Upper lobe of left lung (tissue), 4 donors: ENCODE results near the gene EYS.
"Not testable (repeated sequence)": the region's sequence is repeated elsewhere in the genome, so short reads cannot be mapped to it uniquely, and the experiment has no call there.

Experiments
- CTCF ChIP-seq, 6 experiments: fragments of 450-650 bp in 4 of 6; fragments of 200-600 bp in 2 of 6; sonication (generic) in 2 of 6; IDR thresholded peaks; one replicate each; pipeline ENCODE4 v1.5.1; 2016 to 2019; ENCODE audit warnings: antibody characterized with exemption in 6 of 6
- EP300 ChIP-seq, 4 donors: sonication (generic); formaldehyde crosslinking; IDR thresholded peaks; one replicate each; pipeline ENCODE4 v1.5.1; 2017; ENCODE audit warnings: antibody characterized with exemption in 4 of 4, control low read depth in 2 of 4
- POLR2A ChIP-seq, 4 donors: fragments of 450-650 bp; IDR thresholded peaks; one replicate each; pipeline ENCODE4 v1.5.1; 2016 to 2017; ENCODE audit warnings: antibody characterized with exemption in 4 of 4, mild to moderate bottlenecking in 2 of 4
- POLR2AphosphoS5 ChIP-seq, 2 donors: sonication (generic); formaldehyde crosslinking; IDR thresholded peaks; one replicate each; pipeline ENCODE4 v1.5.1; 2017; ENCODE audit warnings: antibody characterized with exemption in 2 of 2

- not testable (repeated sequence) for TF ChIP-seq CTCF, POLR2AphosphoS5, POLR2A, EP300 (IDR thresholded peaks at IDR 0.05)
Observed at GRCh38 chr6:63738190-63738589, 1968.8 kb downstream of the EYS start.
